ENCODE data around the gene CCDC149.

The CCDC149 gene

DNA sequence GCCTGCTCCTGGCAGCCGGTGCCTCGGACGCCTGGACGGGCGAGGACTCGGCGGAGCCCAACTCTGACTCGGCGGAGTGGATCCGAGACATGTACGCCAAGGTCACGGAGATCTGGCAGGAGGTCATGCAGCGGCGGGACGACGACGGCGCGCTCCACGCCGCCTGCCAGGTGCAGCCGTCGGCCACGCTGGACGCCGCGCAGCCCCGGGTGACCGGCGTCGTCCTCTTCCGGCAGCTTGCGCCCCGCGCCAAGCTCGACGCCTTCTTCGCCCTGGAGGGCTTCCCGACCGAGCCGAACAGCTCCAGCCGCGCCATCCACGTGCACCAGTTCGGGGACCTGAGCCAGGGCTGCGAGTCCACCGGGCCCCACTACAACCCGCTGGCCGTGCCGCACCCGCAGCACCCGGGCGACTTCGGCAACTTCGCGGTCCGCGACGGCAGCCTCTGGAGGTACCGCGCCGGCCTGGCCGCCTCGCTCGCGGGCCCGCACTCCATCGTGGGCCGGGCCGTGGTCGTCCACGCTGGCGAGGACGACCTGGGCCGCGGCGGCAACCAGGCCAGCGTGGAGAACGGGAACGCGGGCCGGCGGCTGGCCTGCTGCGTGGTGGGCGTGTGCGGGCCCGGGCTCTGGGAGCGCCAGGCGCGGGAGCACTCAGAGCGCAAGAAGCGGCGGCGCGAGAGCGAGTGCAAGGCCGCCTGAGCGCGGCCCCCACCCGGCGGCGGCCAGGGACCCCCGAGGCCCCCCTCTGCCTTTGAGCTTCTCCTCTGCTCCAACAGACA is 113.1 kb downstream of the CCDC149 start:
- no peak overlapping the region for H3K27ac ChIP-seq (ENCODE audit: low read depth, low read length)
- no peaks in the 10 kb centered on the region for H3K9me3 ChIP-seq (ENCODE audit: control insufficient read depth in 1 of 2, low read length in 2 of 2)
- H3K4me1 ChIP-seq (ENCODE audit: control insufficient read depth in 1 of 2, insufficient read depth in 2 of 2, low read length in 2 of 2): no peaks in the 10 kb centered on the region
- H3K4me3 ChIP-seq (ENCODE audit: low read depth in 1 of 2, low read length in 2 of 2): peak overlapping the region; percentile 47 to 51
- no peaks in the 10 kb centered on the region for H3K36me3 ChIP-seq (ENCODE audit: control insufficient read depth in 1 of 2, insufficient read depth in 2 of 2, low read length in 2 of 2)
- H3K27me3 ChIP-seq (ENCODE audit: control insufficient read depth in 1 of 2, insufficient read depth in 2 of 2, low read length in 2 of 2): peaks cover 27 to 36% of the 10 kb centered on the region in 2 donors
- no peak overlapping the region for H3K9ac ChIP-seq (ENCODE audit: low read depth in 1 of 2, low read length in 2 of 2)

DNA sequence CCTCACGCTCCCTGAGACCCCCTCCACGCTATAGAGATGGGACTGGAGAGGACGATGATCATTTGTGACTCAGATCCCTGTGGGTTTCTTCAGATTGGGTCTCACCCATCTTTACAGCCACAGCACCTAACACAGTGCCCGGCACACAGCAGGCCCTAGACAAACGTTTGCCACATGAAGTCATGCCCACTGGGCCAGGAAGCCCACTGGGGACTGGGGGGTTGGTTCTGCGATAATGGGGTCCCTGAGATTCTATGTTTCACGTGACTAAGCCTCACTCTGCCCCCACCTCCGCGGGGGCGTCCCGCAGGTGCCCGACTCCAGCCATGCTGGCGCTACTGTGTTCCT is 113.7 kb downstream of the CCDC149 start:
- H3K9me3 ChIP-seq (ENCODE audit: control insufficient read depth in 1 of 2, low read length in 2 of 2): no peaks in the 10 kb centered on the region
- no peaks in the 10 kb centered on the region for H3K36me3 ChIP-seq (ENCODE audit: control insufficient read depth in 1 of 2, insufficient read depth in 2 of 2, low read length in 2 of 2)
- H3K4me1 ChIP-seq (ENCODE audit: control insufficient read depth in 1 of 2, insufficient read depth in 2 of 2, low read length in 2 of 2): no peaks in the 10 kb centered on the region
- H3K27me3 ChIP-seq (ENCODE audit: control insufficient read depth in 1 of 2, insufficient read depth in 2 of 2, low read length in 2 of 2): peaks cover 27 to 36% of the 10 kb centered on the region in 2 donors
- H3K4me3 ChIP-seq (ENCODE audit: low read depth in 1 of 2, low read length in 2 of 2): no peak overlapping the region
- no peak overlapping the region for H3K9ac ChIP-seq (ENCODE audit: low read depth in 1 of 2, low read length in 2 of 2)
- H3K27ac ChIP-seq (ENCODE audit: low read depth, low read length): no peak overlapping the region

DNA sequence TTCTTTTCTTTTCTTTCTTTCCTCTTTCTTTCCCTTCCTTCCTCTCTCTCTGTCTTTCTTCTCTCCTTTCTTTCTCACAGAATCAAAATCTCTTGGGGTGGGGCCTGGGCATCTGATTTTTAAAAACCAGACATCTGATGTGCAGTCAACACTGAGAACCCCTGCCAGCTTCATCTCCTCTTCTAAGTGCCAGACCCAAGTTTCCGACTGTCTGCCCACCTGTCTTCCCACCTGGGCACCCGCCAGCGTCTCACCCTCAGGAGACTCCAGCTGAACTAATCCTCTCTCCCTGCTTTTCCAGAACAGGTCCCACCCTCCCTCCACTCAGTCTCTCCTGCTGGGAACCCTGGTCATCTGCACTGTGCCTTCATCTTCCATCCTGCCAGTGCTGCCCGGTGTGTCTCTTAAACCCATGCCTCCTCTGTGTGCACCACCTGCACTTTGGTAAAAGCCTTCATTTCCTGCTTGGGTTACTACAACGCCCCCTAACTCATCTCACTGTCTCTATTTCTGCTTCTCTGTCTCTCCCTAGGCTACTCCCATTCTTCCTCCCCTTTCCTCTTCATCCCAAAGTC is 114.7 kb downstream of the CCDC149 start:
- Histone ChIP-seq H3K4me1 (ENCODE audit: control insufficient read depth in 1 of 2, insufficient read depth in 2 of 2, low read length in 2 of 2) (no peaks in the 10 kb centered on the region), H3K9me3 (ENCODE audit: control insufficient read depth in 1 of 2, low read length in 2 of 2) (no peaks in the 10 kb centered on the region), H3K36me3 (ENCODE audit: control insufficient read depth in 1 of 2, insufficient read depth in 2 of 2, low read length in 2 of 2) (no peaks in the 10 kb centered on the region)

DNA sequence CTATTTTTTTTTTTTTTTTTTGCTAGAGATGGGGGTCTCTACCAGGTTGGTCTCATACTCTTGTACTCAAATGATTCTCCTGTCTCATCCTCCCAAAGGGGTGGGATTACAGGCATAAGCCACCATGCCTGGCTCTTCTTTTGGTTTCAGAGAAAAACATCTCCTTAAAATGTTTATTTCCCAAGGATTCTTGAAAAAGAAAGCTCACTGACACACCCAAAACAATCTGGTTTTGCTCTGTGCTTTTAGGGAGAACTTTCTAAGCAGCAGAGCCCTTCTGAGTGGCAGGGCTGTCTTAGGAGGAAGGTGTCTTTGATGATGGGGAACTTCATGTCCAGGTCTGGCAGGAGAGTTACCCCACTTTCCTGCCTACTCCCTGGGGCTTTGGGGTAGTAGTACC is 116.2 kb downstream of the CCDC149 start:
- no peak overlapping the region for H3K27ac ChIP-seq (ENCODE audit: low read depth, low read length)
- peaks cover 27 to 32% of the 10 kb centered on the region in 2 donors for H3K27me3 ChIP-seq (ENCODE audit: control insufficient read depth in 1 of 2, insufficient read depth in 2 of 2, low read length in 2 of 2)
- no peaks in the 10 kb centered on the region for H3K36me3 ChIP-seq (ENCODE audit: control insufficient read depth in 1 of 2, insufficient read depth in 2 of 2, low read length in 2 of 2)
- no peak overlapping the region for H3K4me3 ChIP-seq (ENCODE audit: low read depth in 1 of 2, low read length in 2 of 2)
- H3K9ac ChIP-seq (ENCODE audit: low read depth in 1 of 2, low read length in 2 of 2): no peak overlapping the region
- no peaks in the 10 kb centered on the region for H3K9me3 ChIP-seq (ENCODE audit: control insufficient read depth in 1 of 2, low read length in 2 of 2)
- peaks cover 0 to 5% of the 10 kb centered on the region in 2 donors for H3K4me1 ChIP-seq (ENCODE audit: control insufficient read depth in 1 of 2, insufficient read depth in 2 of 2, low read length in 2 of 2)

More for the DNA sequence above, 114.7 kb downstream of the CCDC149 start:
- no peak overlapping the region for H3K9ac ChIP-seq (ENCODE audit: low read depth in 1 of 2, low read length in 2 of 2)
- H3K27ac ChIP-seq (ENCODE audit: low read depth, low read length): no peak overlapping the region
- peaks cover 27 to 36% of the 10 kb centered on the region in 2 donors for H3K27me3 ChIP-seq (ENCODE audit: control insufficient read depth in 1 of 2, insufficient read depth in 2 of 2, low read length in 2 of 2)
- no peak overlapping the region for H3K4me3 ChIP-seq (ENCODE audit: low read depth in 1 of 2, low read length in 2 of 2)

DNA sequence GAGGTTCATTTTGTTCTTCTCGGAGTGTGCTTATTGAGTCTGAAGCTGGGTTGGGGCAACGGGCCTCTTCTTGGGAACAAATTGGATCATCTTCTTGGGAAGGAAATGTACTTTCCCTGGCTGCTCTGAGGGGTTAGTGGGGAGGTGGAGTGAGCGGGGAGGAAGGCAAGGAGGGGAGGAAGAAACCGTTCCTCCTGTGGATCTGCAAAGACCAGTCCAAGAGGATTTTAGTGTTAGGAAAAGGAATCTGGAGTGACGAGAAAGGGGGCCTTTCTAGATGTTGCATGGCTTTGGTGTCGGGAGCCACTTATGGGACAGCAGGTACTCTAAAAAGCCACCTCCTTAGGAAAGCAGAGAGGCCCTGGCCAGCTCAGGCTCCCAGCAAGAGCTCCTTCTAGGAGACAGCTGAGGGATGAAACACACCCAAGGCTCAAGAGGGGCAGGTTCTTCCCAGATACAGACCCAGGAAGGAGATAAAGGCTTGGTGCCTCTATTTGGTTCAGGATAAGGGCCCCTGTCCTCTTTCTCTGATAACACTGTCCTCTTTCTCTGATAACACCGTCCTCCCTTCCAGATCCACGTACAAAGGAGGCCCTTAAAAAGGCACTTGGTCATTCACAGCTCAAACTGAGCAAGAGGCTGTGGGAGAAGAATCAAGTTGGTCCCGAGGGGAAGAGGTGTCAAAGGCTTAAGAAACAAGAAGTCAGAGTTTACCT is 117.0 kb downstream of the CCDC149 start:
- H3K36me3 ChIP-seq (ENCODE audit: control insufficient read depth in 1 of 2, insufficient read depth in 2 of 2, low read length in 2 of 2): no peaks in the 10 kb centered on the region
- peak overlapping the region; percentile 18 to 41 for H3K4me3 ChIP-seq (ENCODE audit: low read depth in 1 of 2, low read length in 2 of 2)
- H3K27ac ChIP-seq (ENCODE audit: low read depth, low read length): no peak overlapping the region
- H3K4me1 ChIP-seq (ENCODE audit: control insufficient read depth in 1 of 2, insufficient read depth in 2 of 2, low read length in 2 of 2): peaks cover 0 to 5% of the 10 kb centered on the region in 2 donors
- H3K27me3 ChIP-seq (ENCODE audit: control insufficient read depth in 1 of 2, insufficient read depth in 2 of 2, low read length in 2 of 2): peaks cover 20 to 24% of the 10 kb centered on the region in 2 donors
- no peaks in the 10 kb centered on the region for H3K9me3 ChIP-seq (ENCODE audit: control insufficient read depth in 1 of 2, low read length in 2 of 2)
- peak overlapping the region in 1 of 2 donors; percentile 13 for H3K9ac ChIP-seq (ENCODE audit: low read depth in 1 of 2, low read length in 2 of 2)

DNA sequence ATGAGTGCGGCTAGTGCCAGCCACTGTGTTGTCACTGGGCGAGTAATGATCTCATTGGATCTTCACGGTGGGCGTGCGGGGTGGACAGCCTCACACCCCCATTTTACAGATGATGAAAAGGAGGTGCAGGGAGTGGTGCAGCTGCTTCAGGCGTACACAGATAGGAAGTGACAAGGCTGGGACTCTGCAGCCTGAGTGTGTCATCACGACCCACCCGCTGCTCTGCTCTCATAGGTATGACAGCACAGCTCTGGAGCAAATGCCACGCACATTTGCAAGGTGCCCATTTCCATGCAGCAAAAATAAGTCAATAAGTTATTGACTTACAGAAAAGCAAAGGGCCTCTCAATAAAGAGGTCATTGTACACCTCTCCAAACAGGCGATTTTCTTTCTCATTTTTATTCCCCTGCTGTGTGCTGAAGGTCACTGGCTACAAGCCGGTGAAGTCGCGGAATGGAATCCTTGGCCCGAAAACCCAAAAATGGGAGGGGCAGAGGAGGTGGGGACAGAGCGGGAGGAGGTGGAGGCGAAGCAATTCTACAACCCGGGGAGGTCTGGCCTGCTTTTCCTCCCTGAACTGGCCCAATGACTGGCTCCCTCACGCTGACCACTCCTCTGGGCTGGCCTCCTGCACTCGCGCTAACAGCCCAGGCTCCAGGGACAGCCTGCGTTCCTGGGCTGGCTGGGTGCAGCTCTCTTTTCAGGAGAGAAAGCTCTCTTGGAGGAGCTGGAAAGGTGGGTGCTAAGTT is 117.8 kb downstream of the CCDC149 start, which contains the start of gene SOD3:
TSS of gene SOD3 (plus strand) at position 658 of the 750 bp plus-strand sequence. CDS start 3,949 bp downstream, outside the sequence.
- Histone ChIP-seq H3K9ac (ENCODE audit: low read depth in 1 of 2, low read length in 2 of 2) (peak within 1 kb of the TSS in 1 of 2 donors; percentile 13), H3K27ac (ENCODE audit: low read depth, low read length) (peak within 1 kb of the TSS; percentile 41), H3K27me3 (ENCODE audit: control insufficient read depth in 1 of 2, insufficient read depth in 2 of 2, low read length in 2 of 2) (peaks cover 14 to 19% of the 10 kb centered on the region in 2 donors), H3K4me3 (ENCODE audit: low read depth in 1 of 2, low read length in 2 of 2) (peak within 1 kb of the TSS; percentile 18 to 41), H3K9me3 (ENCODE audit: control insufficient read depth in 1 of 2, low read length in 2 of 2) (no peaks in the 10 kb centered on the region), H3K4me1 (ENCODE audit: control insufficient read depth in 1 of 2, insufficient read depth in 2 of 2, low read length in 2 of 2) (peaks cover 0 to 5% of the 10 kb centered on the region in 2 donors), H3K36me3 (ENCODE audit: control insufficient read depth in 1 of 2, insufficient read depth in 2 of 2, low read length in 2 of 2) (no peaks in the 10 kb centered on the region)

DNA sequence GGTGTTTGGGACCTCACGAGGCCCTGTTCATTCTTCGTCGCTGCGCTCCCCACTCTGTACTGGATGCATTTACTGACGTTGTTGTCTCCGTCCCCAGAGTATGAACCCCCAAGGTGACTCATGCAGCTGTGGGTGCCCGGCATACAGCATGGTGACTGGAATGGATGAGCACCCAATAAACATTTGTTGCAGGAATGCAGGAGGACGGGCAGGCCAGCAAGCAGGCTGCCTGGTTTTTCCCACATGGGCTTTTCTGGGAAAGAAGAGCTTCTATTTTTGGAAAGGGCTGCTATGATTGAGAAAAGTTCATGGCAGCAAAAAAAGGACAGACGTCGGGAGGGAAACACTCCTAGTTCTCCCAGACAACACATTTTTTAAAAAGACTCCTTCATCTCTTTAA is 118.4 kb downstream of the CCDC149 start:
- H3K4me3 ChIP-seq (ENCODE audit: low read depth in 1 of 2, low read length in 2 of 2): peak overlapping the region in 1 of 2 donors; percentile 4
- H3K36me3 ChIP-seq (ENCODE audit: control insufficient read depth in 1 of 2, insufficient read depth in 2 of 2, low read length in 2 of 2): no peaks in the 10 kb centered on the region
- H3K4me1 ChIP-seq (ENCODE audit: control insufficient read depth in 1 of 2, insufficient read depth in 2 of 2, low read length in 2 of 2): peaks cover 0 to 5% of the 10 kb centered on the region in 2 donors
- H3K9ac ChIP-seq (ENCODE audit: low read depth in 1 of 2, low read length in 2 of 2): no peak overlapping the region
- H3K27me3 ChIP-seq (ENCODE audit: control insufficient read depth in 1 of 2, insufficient read depth in 2 of 2, low read length in 2 of 2): peaks cover 13% of the 10 kb centered on the region in 2 donors
- peak overlapping the region; percentile 41 for H3K27ac ChIP-seq (ENCODE audit: low read depth, low read length)
- no peaks in the 10 kb centered on the region for H3K9me3 ChIP-seq (ENCODE audit: control insufficient read depth in 1 of 2, low read length in 2 of 2)

DNA sequence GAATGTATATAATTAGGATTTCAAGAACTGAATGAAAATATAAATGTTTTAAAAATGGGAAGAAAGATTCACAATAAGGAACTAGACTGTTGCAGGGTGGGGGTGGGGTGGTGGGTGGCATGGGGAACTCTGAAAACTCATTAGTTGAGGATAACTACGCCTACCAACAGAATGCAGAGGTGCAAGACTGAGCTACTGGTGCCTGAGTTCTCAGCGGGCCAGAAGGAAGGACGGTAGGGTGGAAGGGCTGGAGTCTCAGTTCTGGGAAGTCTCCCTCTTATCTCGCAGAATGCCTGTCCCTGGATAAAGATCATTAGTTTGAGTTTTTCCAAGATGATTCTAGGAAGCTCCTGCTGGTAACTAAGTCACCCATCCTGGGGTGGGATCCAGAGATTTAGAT is 118.8 kb downstream of the CCDC149 start:
- no peak overlapping the region for H3K27ac ChIP-seq (ENCODE audit: low read depth, low read length)
- peaks cover 0 to 5% of the 10 kb centered on the region in 2 donors for H3K4me1 ChIP-seq (ENCODE audit: control insufficient read depth in 1 of 2, insufficient read depth in 2 of 2, low read length in 2 of 2)
- no peaks in the 10 kb centered on the region for H3K9me3 ChIP-seq (ENCODE audit: control insufficient read depth in 1 of 2, low read length in 2 of 2)
- H3K4me3 ChIP-seq (ENCODE audit: low read depth in 1 of 2, low read length in 2 of 2): no peak overlapping the region
- peaks cover 9% of the 10 kb centered on the region in 2 donors for H3K27me3 ChIP-seq (ENCODE audit: control insufficient read depth in 1 of 2, insufficient read depth in 2 of 2, low read length in 2 of 2)
- no peaks in the 10 kb centered on the region for H3K36me3 ChIP-seq (ENCODE audit: control insufficient read depth in 1 of 2, insufficient read depth in 2 of 2, low read length in 2 of 2)
- H3K9ac ChIP-seq (ENCODE audit: low read depth in 1 of 2, low read length in 2 of 2): no peak overlapping the region

DNA sequence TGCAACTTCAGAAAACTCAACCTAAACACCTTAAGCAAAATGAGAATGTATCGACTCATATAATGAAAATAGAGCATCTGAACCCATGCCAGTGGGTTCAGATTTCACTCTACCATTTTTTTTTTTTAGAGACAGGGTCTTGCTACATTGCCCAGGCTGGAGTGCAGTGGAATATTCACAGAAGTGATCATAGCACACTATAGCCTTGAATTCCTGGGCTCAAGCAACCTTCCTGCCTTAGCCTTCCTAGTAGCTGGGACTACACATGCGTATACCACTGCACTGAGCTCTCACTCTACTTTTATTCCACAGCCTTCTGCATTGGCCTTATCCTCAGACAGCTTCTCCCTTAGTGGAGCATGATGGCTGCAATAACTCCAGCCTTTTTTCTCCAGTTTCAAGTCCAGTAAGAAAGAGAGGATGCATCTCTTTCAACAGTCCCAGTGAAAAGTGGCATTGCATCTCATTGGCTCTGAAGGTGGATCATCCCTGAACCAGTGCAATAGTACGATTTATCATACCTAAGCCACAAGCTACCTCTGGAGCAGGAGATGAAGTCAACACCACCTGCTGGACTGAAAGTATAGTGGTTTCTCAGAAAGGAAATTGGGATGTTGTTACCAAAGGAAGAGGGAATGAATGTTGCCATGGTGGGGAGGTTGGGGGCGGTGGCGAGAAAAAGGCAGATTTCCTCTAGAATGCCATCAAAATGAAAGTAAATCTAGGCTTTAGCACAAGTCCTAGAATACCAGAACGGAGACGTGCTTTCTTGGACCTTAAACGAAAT is 119.4 kb downstream of the CCDC149 start:
- H3K4me3 ChIP-seq (ENCODE audit: low read depth in 1 of 2, low read length in 2 of 2): no peak overlapping the region
- H3K9ac ChIP-seq (ENCODE audit: low read depth in 1 of 2, low read length in 2 of 2): no peak overlapping the region
- no peaks in the 10 kb centered on the region for H3K9me3 ChIP-seq (ENCODE audit: control insufficient read depth in 1 of 2, low read length in 2 of 2)
- H3K4me1 ChIP-seq (ENCODE audit: control insufficient read depth in 1 of 2, insufficient read depth in 2 of 2, low read length in 2 of 2): peaks cover 0 to 5% of the 10 kb centered on the region in 2 donors
- no peak overlapping the region for H3K27ac ChIP-seq (ENCODE audit: low read depth, low read length)
- peaks cover 4 to 7% of the 10 kb centered on the region in 2 donors for H3K27me3 ChIP-seq (ENCODE audit: control insufficient read depth in 1 of 2, insufficient read depth in 2 of 2, low read length in 2 of 2)
- no peaks in the 10 kb centered on the region for H3K36me3 ChIP-seq (ENCODE audit: control insufficient read depth in 1 of 2, insufficient read depth in 2 of 2, low read length in 2 of 2)
